HT1080 (cell line): ENCODE results near the gene ANKRD24. TPM values are rescaled to one million over a fixed set of nuclear protein-coding genes. Genes with fewer than 3 reads are reported as not detected.
"Not testable (repeated sequence)": the region's sequence is repeated elsewhere in the genome, so short reads cannot be mapped to it uniquely, and the experiment has no call there.

Experiments
- DNase-seq: peaks from one replicate; pipeline ENCODE4 v3.0.0-alpha.2; 2015; ENCODE audit warnings: low read depth
- polyA plus RNA-seq, 2 experiments: library from polyadenylated mRNA; depleted of rRNA; stranded (reverse); fragments of >200 nt; gene quantifications; 2 replicates each; pipeline ENCODE4 v1.2.3, GENCODE V29; 2015
- total RNA-seq: library from RNA; depleted of rRNA; stranded (reverse); fragments of >200 nt; shearing (Covaris generic); gene quantifications from 2 replicates; pipeline ENCODE4 v1.2.3, GENCODE V29; 2014; rRNA removed

The ANKRD24 gene
- total RNA-seq: 0.20 and 0.42 TPM in 2 replicates
- 0.26 and 0.46 TPM in 2 replicates for polyA plus RNA-seq (2015; cell fraction: cytosol; rRNA removed)
- polyA plus RNA-seq (2015; cell fraction: nucleus; rRNA removed): 1.6 and 2.4 TPM in 2 replicates

DNA sequence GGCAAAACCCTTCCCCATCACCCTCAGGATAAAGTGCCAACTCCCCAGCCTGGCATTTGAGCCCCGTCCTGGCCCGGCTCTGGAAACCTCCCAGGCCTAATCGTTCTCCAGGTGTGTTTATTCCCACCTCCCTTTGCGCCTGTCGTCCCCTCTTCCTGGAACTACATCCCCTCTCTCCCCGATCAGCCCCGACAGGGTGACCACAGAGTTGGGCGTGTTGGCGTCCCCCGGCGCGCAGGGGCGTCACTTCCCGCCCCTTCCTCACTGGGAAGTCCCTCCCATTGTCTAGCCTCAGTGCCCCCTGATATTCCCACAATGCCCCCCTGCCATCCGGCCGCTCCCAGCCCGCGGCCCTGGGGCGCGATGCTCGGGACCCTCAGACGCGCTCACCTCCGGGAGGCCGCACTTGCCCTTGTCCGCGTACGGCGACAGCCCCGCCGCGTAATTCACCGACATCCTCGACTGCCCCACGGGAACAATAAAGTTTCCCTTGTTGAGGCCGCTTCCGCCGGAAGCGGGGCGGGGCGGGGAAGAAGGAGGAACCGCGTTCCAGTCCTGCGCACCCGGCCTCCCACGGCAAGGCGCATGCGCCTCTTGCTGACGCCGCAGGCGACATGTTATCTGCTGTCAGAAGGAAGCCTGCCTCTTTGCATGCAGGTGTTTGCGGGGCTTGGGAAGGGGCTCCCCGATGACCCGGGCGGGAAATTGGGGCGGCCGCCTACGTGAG, at the start of gene ANKRD24, which contains the start of gene SIRT6:
Gene ANKRD24, plus strand, starts transcription at position 606 of the 727 bp plus-strand sequence. CDS start 3,737 bp downstream, outside the sequence.
Gene SIRT6, minus strand, starts transcription at position 480 of the 727 bp plus-strand sequence. Its CDS starts 24 bp downstream, at position 456.
- DNase-seq: peak; percentile 81

- DNase-seq: no peak
Observed at GRCh38 chr19:4134351-4134750, 48.1 kb upstream of the ANKRD24 start.

GRCh38 chr19:4135386-4135785, 47.1 kb upstream of the ANKRD24 start:
- DNase-seq: not testable (repeated sequence)

DNA sequence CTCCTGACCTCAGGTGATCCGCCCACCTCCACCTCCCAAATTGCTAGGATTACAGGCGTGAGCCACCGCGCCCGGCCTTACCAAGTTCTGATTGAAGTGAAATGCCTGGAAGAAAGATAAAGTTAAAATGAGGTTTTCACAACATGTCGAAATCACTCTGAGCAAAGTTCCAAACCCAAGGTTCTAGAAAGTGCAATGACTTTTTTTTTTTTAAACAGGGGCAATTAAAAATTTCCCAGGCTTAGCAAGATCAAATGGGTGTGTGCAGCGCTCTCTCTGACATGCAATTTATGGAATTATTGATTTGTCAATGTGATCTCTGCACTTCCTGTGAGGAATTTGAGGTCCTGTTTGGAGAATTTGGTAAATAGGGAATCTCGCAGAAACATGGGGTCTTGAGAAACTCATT, 45.8 kb upstream of the ANKRD24 start:
- DNase-seq: no peak

- no peak for DNase-seq
Observed at GRCh38 chr19:4138445-4138844, 44.0 kb upstream of the ANKRD24 start.

GRCh38 chr19:4139614-4140236, 42.8 kb upstream of the ANKRD24 start:
- DNase-seq: peak; percentile 40

GRCh38 chr19:4140237-4140711, 42.2 kb upstream of the ANKRD24 start:
- DNase-seq: peak; percentile 59

GRCh38 chr19:4142916-4143315, 39.6 kb upstream of the ANKRD24 start:
- DNase-seq: not testable (repeated sequence)

DNA sequence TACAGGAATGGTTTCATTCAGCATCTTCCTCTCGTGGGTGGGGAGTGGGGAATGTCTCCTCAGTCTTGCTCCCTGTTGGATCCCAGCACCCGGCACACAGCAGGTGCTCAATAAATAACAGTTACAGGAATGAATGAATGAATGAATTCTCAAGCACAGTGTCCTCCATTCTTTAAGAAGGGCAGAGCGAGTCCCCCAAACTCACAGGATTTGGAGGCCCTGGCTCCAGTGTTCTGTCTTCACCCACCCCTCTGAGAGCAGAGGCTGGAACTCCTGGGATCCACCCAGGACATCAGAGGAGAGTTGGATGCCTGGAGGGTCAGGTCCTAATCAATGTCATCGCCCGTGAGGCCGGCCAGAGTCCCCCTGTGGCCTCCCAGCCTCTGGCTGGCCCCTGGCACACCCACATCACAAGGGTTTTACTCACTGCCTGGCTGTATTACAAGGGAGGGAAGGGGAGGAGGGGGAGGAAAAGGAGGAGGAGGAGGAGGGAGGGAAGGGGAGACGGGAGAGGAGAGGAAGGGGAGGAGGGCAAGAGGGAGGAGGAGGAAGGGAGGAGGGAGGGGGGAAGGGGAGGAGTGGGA, 37.7 kb upstream of the ANKRD24 start:
- peak; percentile 53 for DNase-seq

GRCh38 chr19:4149518-4150288, 32.8 kb upstream of the ANKRD24 start:
- DNase-seq: no peak

DNA sequence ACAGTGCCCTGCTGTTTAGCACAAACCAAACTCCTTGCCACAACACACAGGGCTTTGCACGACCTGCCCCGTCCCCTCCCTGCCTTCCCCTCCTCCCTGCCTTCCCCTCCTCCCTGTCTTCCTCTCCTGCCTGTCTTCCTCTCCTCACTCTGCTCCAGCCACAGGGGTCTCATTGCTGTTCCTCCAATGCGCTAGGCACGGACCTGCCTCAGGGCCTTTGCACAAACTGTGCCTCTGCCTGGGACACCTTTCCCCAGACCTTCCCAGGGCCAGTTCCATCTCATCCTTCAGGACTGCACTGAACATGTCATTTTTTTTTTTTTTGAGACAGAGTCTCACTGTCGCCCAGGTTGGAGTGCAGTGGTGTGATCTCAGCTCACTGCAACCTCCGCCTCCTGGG, 30.9 kb upstream of the ANKRD24 start:
- no peak for DNase-seq

DNA sequence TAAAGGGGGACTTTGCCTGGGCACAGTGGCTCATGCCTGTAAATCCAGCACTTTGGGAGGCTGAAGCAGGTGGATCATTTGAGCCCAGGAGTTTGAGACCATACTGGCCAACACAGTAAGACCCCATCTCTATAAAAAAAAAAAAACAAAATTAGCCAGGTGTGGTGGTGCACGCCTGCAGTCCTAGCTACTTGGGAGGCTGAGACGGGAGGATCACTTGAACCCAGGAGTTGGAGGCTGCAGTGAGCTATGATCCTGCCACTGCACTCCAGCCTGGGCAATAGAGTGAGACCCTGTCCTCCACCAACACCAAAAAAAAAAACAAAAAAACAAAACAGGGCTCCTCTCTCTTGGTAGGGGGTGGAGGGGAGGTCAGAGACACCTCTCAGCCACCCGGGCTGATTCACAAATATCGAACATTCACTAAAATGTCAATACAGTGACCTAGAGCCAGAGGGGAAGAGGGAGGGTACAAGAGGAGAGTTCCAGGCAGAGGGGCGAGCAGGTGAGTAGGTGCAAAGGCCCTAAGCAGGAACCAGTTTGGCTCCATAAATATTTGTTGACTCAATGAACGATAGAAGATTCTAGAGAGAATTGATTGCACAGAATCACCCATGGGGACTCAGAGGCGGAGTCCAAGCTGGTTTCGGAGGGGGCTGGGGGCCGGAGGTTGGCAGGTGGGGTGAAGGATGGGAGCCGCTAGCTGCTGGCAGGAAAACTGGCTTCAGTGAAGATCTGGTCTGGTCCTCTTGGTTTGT, 30.1 kb upstream of the ANKRD24 start:
- no peak for DNase-seq

DNA sequence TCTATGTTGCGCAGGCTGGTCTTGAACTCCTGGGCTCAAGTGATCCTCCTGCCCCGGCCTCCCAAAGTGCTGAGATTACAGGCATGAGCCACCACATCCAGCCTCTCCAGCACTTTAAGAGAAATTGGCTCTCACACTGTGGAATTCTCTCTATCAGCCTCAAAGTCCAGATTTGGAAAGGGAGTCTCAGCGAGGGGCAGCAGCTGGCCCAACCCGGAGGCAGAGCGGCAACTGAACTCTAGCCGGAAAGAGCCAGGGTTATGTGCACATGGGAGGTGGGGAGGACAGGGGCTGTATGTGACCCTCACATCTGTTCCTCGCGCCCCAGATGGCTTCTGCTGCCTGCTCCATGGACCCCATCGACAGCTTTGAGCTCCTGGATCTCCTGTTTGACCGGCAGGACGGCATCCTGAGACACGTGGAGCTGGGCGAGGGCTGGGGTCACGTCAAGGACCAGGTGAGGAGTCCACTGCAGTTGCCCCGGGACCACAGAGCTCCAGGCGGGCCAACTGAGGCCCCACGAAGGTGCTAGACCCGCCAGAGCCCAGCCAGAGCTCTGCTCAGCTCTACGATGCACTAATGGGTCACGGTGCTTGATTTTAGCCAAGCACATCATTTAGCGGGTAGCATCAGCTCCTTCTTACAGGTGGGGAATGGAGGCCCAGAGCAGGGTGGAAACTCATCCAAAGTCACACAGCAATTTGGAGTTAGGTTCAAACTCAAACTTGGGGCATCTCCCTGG, 27.7 kb upstream of the ANKRD24 start:
- no peak for DNase-seq

DNA sequence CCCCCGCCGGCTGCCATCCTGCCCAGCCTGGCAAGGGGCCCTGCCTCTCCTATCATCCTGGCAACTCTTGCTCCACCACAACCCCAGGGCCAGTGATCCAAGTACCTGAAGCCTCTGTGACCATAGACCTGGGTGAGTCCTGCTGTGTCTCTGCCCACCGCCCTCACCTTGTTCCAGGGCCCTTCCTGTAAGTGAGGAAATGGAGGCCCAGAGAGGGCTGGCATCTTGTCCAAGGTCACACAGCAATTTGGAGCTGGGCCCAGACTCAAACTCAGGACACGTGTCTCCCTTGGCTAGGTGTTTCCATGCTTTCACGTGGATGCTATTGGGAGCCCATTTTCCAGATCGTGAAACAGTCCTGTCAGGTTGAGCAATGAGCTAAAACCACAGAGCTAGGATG, 25.3 kb upstream of the ANKRD24 start:
- no peak for DNase-seq

DNA sequence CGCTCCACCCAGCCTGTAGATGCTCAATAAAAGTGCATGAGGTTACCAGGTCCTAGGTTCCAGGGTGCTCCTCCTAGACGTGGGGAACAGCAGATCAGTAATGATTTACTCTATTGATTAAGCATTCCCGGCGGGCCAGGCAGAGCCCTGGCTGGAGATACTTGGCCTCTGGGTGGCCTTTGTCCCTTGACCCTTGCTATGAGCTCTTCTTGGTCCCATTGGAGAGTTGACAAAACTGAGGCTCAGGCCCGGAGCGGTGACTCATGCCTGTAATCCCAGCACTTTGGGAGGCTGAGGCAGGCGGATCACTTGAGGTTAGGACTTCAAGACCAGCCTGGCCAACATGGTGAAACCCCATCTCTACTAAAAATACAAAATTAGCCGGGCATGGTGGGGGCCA, 24.5 kb upstream of the ANKRD24 start:
- not testable (repeated sequence) for DNase-seq

DNA sequence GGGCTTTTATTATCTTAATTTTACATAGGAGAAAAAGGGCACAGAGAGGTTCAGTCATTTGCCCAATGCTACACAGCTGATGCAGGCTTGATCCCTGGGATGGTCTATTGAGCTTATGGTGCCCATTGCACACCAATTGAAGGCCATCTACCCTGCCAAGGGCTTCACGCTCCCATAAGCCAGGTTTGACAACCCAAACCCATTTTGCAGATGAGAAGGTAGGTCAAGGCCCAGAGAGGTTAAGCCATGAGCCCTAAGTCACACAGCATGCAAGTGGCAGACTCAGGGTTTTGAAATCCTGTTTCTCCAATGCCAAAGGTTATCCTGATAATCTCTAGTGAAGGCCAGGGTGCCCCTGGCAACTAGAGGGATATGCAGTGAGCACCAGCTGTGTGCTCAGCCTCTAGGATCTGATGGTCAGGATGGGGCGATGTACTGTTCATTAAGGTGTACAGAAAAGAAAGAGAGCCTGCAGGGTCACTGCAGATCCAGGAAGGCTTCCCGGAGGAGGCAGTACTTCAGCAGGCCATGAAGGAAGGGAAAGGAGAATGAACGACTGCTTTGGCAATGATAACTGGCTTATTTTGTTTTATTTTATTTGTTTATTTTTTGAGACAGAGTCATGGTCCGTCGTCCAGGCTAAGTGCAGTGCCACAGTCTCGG, 20.9 kb upstream of the ANKRD24 start:
- DNase-seq: no peak

DNA sequence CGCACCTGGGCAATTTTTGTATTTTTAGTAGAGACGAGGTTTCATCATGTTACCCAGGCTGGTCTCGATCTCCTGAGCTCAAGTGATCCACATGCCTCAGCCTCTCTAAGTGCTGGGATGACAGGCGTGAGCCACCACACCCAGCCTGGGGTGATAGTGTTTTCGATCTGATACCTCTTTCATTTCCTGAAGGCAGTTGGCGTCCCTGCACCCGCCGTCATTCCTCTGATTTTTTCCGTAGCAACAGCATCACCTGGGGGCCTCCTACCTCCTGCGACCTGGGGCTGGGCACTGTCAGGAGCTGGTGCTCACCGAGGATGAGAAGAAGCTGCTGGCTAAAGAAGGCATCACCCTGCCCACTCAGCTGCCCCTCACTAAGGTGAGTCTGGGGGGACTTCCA, 18.2 kb upstream of the ANKRD24 start:
- DNase-seq: no peak

GRCh38 chr19:4171676-4172075, 10.8 kb upstream of the ANKRD24 start:
- no peak for DNase-seq

DNA sequence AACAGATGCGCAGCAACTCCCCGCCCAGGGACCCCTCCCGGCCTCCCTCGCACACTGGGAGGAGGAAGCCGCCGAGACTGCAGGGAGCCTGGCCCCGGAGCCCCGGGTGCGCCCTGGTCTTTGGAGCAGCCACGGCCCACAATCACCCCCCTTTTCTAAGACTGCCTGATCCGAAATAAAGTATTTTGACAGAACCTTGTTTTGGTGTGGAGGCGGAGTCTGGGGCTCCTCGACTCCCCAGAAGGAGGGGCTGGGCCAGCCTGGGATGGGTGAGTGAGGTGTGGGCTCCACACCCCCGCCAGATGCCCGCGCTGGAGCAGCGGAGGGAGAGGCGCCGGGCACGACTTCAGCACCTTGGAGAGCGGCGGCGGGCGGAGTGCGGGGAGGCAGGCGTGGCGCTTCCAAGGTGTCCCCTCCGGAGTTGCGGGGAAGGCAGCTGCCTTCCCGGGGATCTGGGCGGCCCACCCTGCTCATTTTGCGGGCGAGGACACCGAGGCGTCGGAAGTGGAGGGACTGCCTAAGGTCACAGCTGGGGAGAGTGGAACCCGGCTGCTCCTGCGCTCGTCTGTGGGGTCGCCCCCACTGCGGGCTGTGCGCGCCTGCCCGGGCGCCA, 9.5 kb upstream of the ANKRD24 start:
- no peak for DNase-seq
